ENCODE measurements around the gene BARHL1. TPM values are rescaled to one million over a fixed set of nuclear protein-coding genes. Genes with fewer than 3 reads are reported as not detected.

The BARHL1 gene
- total RNA-seq, 1 donor from 2014 or later = not detected

GRCh38 chr9:132551556-132551955 is 30.9 kb upstream of the BARHL1 start:
- peaks cover 5% of the 10 kb centered on the region for H3K27me3 ChIP-seq
- no peaks in the 10 kb centered on the region for H3K4me1 ChIP-seq
- DNase-seq = no peak
- H3K27ac ChIP-seq = no peak overlapping the region
- no peak for TF ChIP-seq CTCF (IDR thresholded peaks at IDR 0.05)
- no peaks in the 10 kb centered on the region for H3K36me3 ChIP-seq
- H3K4me3 ChIP-seq = no peak overlapping the region
- intact Hi-C loops (cut with DNase I) = no loop called here
- ATAC-seq = no peak
- H3K9me3 ChIP-seq = no peaks in the 10 kb centered on the region

- no peak for ATAC-seq
- no peak for DNase-seq
- H3K36me3 ChIP-seq = no peaks in the 10 kb centered on the region
- H3K9me3 ChIP-seq = no peaks in the 10 kb centered on the region
- intact Hi-C loops (cut with DNase I) = no loop called here
- H3K27me3 ChIP-seq = peaks cover 2% of the 10 kb centered on the region
- no peak overlapping the region for H3K4me3 ChIP-seq
- H3K4me1 ChIP-seq = no peaks in the 10 kb centered on the region
- TF ChIP-seq CTCF (IDR thresholded peaks at IDR 0.05) = no peak
- no peak overlapping the region for H3K27ac ChIP-seq
Measured at GRCh38 chr9:132552041-132552440, 30.4 kb upstream of the BARHL1 start.

GRCh38 chr9:132554755-132555154 is 27.7 kb upstream of the BARHL1 start:
- Histone ChIP-seq H3K4me1 (no peaks in the 10 kb centered on the region), H3K4me3 (no peak overlapping the region), H3K27me3 (no peaks in the 10 kb centered on the region), H3K27ac (no peak overlapping the region), H3K36me3 (no peaks in the 10 kb centered on the region), H3K9me3 (no peaks in the 10 kb centered on the region)
- no peak for ATAC-seq
- TF ChIP-seq CTCF (IDR thresholded peaks at IDR 0.05) = no peak
- no peak for DNase-seq
- intact Hi-C loops (cut with DNase I) = no loop called here

GRCh38 chr9:132555528-132555927 is 26.9 kb upstream of the BARHL1 start:
- intact Hi-C loops (cut with DNase I) = no loop called here
- no peak for DNase-seq
- H3K27ac ChIP-seq = no peak overlapping the region
- no peak for TF ChIP-seq CTCF (IDR thresholded peaks at IDR 0.05)
- no peaks in the 10 kb centered on the region for H3K36me3 ChIP-seq
- ATAC-seq = no peak
- H3K4me1 ChIP-seq = no peaks in the 10 kb centered on the region
- H3K4me3 ChIP-seq = no peak overlapping the region
- no peaks in the 10 kb centered on the region for H3K9me3 ChIP-seq
- H3K27me3 ChIP-seq = no peaks in the 10 kb centered on the region

- DNase-seq (no peak), ATAC-seq (no peak)
- H3K27me3 ChIP-seq = no peaks in the 10 kb centered on the region
- H3K36me3 ChIP-seq = no peaks in the 10 kb centered on the region
- TF ChIP-seq CTCF (IDR thresholded peaks at IDR 0.05) = no peak
- no peak overlapping the region for H3K27ac ChIP-seq
- intact Hi-C loops (cut with DNase I) = no loop called here
- no peaks in the 10 kb centered on the region for H3K9me3 ChIP-seq
- H3K4me1 ChIP-seq = no peaks in the 10 kb centered on the region
- no peak overlapping the region for H3K4me3 ChIP-seq
Measured at GRCh38 chr9:132556235-132556634, 26.2 kb upstream of the BARHL1 start.

GRCh38 chr9:132556714-132557113 is 25.7 kb upstream of the BARHL1 start:
- Histone ChIP-seq H3K4me1 (no peaks in the 10 kb centered on the region), H3K27ac (no peak overlapping the region), H3K36me3 (no peaks in the 10 kb centered on the region), H3K4me3 (no peak overlapping the region), H3K9me3 (no peaks in the 10 kb centered on the region), H3K27me3 (no peaks in the 10 kb centered on the region)
- ATAC-seq = no peak
- DNase-seq = no peak
- intact Hi-C loops (cut with DNase I) = no loop called here
- no peak for TF ChIP-seq CTCF (IDR thresholded peaks at IDR 0.05)

All from upper lobe of right lung (tissue), 1 donor.